Right atrium auricular region (tissue), 2 donors: Measurements from ENCODE around the gene MET. TPM values are rescaled to one million over a fixed set of nuclear protein-coding genes. Genes with fewer than 3 reads are reported as not detected.
"Not testable (repeated sequence)": the region's sequence is repeated elsewhere in the genome, so short reads cannot be mapped to it uniquely, and the experiment has no call there.

ENCODE experiments used
- DNase-seq: peaks from one replicate; pipeline ENCODE4 v3.0.0-alpha.2; 2019; ENCODE audit warnings: low spot score
- H3K27ac ChIP-seq, 2 donors: fragments of 200-600 bp; sonication (generic); 1 replicate in 1 of 2; 2 replicates in 1 of 2; pipeline ENCODE4 v1.5.1; 2016 to 2019
- H3K27me3 ChIP-seq, 2 donors: fragments of 200-600 bp; sonication (generic); one replicate each; pipeline versions ENCODE4 v1.5.1 to v1.6.0; 2017 to 2019
- H3K36me3 ChIP-seq: fragments of 200-600 bp; sonication (generic); one replicate; pipeline ENCODE4 v1.5.1; 2016
- H3K4me1 ChIP-seq, 2 donors: fragments of 200-600 bp; sonication (generic); one replicate each; pipeline versions ENCODE4 v1.5.1 to v1.6.0; 2017 to 2019
- H3K4me3 ChIP-seq, 2 donors: fragments of 200-600 bp; sonication (generic); 1 replicate in 1 of 2; 2 replicates in 1 of 2; pipeline ENCODE4 v1.5.1; 2017 to 2019; ENCODE audit warnings: mild to moderate bottlenecking in 1 of 2, moderate library complexity in 1 of 2
- H3K9me3 ChIP-seq, 2 donors: fragments of 200-600 bp; sonication (generic); one replicate each; pipeline ENCODE4 v1.5.1; 2019
- total RNA-seq, 2 donors: library from RNA; depleted of rRNA; stranded (reverse); fragments of >200 nt; gene quantifications; one replicate each; pipeline ENCODE4 v1.1.0, GENCODE V29; 2016
- TF ChIP-seq, protein P1 (sequence below), 2 donors: fragments of 200-600 bp; sonication (generic); IDR thresholded peaks; one replicate each; pipeline ENCODE4 v1.5.1; 2019; ENCODE audit warnings: antibody characterized with exemption in 2 of 2

Gene MET
- total RNA-seq, 2 donors from 2014 or later = 16.1 to 17.5 TPM

- Histone ChIP-seq H3K9me3 (no peaks in the 10 kb centered on the region), H3K36me3 (no peaks in the 10 kb centered on the region), H3K27ac (no peak overlapping the region), H3K27me3 (no peaks in the 10 kb centered on the region), H3K4me1 (peaks cover 0 to 4% of the 10 kb centered on the region in 2 donors), H3K4me3 (no peak overlapping the region)
- DNase-seq = no peak
- TF ChIP-seq, protein P1, sequence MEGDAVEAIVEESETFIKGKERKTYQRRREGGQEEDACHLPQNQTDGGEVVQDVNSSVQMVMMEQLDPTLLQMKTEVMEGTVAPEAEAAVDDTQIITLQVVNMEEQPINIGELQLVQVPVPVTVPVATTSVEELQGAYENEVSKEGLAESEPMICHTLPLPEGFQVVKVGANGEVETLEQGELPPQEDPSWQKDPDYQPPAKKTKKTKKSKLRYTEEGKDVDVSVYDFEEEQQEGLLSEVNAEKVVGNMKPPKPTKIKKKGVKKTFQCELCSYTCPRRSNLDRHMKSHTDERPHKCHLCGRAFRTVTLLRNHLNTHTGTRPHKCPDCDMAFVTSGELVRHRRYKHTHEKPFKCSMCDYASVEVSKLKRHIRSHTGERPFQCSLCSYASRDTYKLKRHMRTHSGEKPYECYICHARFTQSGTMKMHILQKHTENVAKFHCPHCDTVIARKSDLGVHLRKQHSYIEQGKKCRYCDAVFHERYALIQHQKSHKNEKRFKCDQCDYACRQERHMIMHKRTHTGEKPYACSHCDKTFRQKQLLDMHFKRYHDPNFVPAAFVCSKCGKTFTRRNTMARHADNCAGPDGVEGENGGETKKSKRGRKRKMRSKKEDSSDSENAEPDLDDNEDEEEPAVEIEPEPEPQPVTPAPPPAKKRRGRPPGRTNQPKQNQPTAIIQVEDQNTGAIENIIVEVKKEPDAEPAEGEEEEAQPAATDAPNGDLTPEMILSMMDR (IDR thresholded peaks at IDR 0.05) = no peak
Observed at GRCh38 chr7:116713918-116714317, 41.9 kb downstream of the MET start.

DNA sequence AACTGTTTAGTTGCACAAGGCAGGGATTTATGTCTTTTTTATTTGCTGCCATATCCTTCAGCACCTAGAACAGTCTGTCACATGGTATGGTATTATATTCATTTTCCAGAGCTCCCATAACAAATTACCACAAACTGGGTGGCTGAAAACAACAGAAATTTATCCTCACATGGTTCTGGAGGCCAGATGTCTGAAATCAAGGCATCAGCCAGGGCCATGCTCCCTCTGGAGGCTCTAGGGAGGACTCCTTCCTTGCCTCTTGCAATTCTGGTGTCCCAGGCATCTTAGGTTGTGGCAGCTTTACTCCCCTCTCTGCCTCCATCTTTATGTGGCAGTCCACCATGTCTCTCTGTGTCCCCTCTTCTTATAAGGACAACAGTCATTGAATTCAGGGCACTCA, 43.1 kb downstream of the MET start:
- no peaks in the 10 kb centered on the region for H3K9me3 ChIP-seq
- H3K4me3 ChIP-seq = no peak overlapping the region
- DNase-seq = no peak
- TF ChIP-seq, protein P1 (IDR thresholded peaks at IDR 0.05) = no peak
- H3K27ac ChIP-seq = no peak overlapping the region
- H3K4me1 ChIP-seq = peaks cover 0 to 4% of the 10 kb centered on the region in 2 donors
- no peaks in the 10 kb centered on the region for H3K36me3 ChIP-seq
- H3K27me3 ChIP-seq = no peaks in the 10 kb centered on the region

DNA sequence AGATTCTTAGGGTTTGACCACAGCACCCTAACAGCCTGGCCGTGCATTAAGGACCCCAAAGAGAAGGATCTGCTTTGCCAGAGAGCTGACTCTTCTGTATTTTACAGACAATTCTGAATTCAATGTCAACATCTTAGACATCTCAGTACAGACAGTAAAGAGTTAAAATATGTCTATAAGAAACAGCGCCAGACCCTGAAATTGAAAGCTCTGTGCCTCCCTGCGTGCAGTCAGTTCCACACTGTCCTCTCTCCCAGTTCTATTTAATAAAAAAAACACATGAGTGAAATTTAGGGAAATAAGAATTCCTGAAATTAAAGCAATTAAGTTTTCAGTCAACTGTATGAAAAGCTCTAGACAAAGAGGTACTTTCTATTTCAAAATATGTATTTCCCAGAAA, 45.1 kb downstream of the MET start:
- DNase-seq = no peak
- Histone ChIP-seq H3K9me3 (no peaks in the 10 kb centered on the region), H3K36me3 (no peaks in the 10 kb centered on the region), H3K4me1 (peaks cover 0 to 4% of the 10 kb centered on the region in 2 donors), H3K4me3 (no peak overlapping the region), H3K27me3 (no peaks in the 10 kb centered on the region), H3K27ac (no peak overlapping the region)
- TF ChIP-seq, protein P1 (IDR thresholded peaks at IDR 0.05) = no peak

- not testable (repeated sequence) for H3K4me1 ChIP-seq, H3K4me3 ChIP-seq, DNase-seq, H3K27me3 ChIP-seq, H3K9me3 ChIP-seq, H3K36me3 ChIP-seq, H3K27ac ChIP-seq
Observed at GRCh38 chr7:116723959-116724529, 52.0 kb downstream of the MET start.

DNA sequence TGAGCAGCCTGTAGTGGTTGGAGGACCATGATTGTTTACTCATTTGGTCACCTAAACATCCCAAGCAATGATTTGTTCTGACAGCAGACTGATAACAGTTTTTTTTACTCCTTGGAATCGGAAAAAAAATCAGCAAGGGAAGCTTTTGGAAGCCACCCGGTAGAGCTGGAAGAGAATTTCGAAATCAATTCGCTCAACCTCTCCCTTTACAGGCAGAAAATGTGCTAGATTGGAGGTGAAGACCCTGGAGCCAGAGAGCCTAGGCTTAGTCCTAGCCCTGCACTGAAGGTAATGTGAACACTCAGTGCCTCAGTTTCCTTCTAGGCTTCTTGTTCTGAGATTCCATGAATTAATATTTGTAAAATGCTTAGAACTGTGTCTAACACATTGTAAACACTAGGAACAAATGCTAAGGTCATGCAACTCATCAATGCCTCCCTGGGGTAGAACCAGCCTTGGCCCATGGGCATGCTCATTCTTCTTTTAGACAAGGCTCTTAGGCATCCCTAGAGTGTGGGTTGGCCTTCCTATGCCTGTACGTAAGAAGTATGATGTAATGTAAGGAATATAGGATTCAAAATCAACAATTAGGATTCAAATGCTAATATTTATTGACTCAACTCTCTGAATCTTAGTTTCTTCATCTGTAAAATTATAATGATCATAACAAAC, 52.7 kb downstream of the MET start:
- H3K36me3 ChIP-seq = no peaks in the 10 kb centered on the region
- no peaks in the 10 kb centered on the region for H3K9me3 ChIP-seq
- TF ChIP-seq, protein P1 (IDR thresholded peaks at IDR 0.05) = no peak
- H3K27ac ChIP-seq = no peak overlapping the region
- H3K27me3 ChIP-seq = no peaks in the 10 kb centered on the region
- no peak overlapping the region for H3K4me3 ChIP-seq
- peaks cover 0 to 7% of the 10 kb centered on the region in 2 donors for H3K4me1 ChIP-seq
- DNase-seq = no peak

- no peak for DNase-seq
- Histone ChIP-seq H3K36me3 (no peaks in the 10 kb centered on the region), H3K27ac (no peak overlapping the region), H3K9me3 (no peaks in the 10 kb centered on the region), H3K4me1 (peaks cover 0 to 7% of the 10 kb centered on the region in 2 donors), H3K27me3 (no peaks in the 10 kb centered on the region), H3K4me3 (no peak overlapping the region)
- TF ChIP-seq, protein P1 (IDR thresholded peaks at IDR 0.05) = no peak
Observed at GRCh38 chr7:116726149-116726548, 54.2 kb downstream of the MET start.
